Endothelial cell (in vitro differentiated cells): ENCODE measurements around the gene FAR1. TPM values are rescaled to one million over a fixed set of nuclear protein-coding genes. Genes with fewer than 3 reads are reported as not detected.

Source experiments
- DNase-seq: peaks from one replicate; pipeline ENCODE4 v3.0.0; 2021; ENCODE audit warnings: low spot score
- H3K27ac Mint-ChIP-seq: one replicate; pipeline ENCODE4 v1.8.0; 2021; ENCODE audit warnings: mixed read lengths, inconsistent platforms; ENCODE audit not compliant: unreplicated experiment
- H3K27me3 Mint-ChIP-seq: one replicate; pipeline ENCODE4 v1.8.0; 2021; ENCODE audit warnings: mild to moderate bottlenecking, moderate library complexity, mixed read lengths, inconsistent platforms; ENCODE audit not compliant: unreplicated experiment
- H3K36me3 Mint-ChIP-seq: one replicate; pipeline ENCODE4 v1.8.0; 2021; ENCODE audit warnings: mild to moderate bottlenecking, low read depth, mixed read lengths, inconsistent platforms; ENCODE audit not compliant: unreplicated experiment
- H3K4me1 Mint-ChIP-seq: one replicate; pipeline ENCODE4 v1.8.0; 2021; ENCODE audit warnings: mild to moderate bottlenecking, mixed read lengths, inconsistent platforms; ENCODE audit not compliant: unreplicated experiment
- H3K4me3 Mint-ChIP-seq: one replicate; pipeline ENCODE4 v1.8.0; 2021; ENCODE audit warnings: mild to moderate bottlenecking, mixed read lengths, inconsistent platforms; ENCODE audit not compliant: unreplicated experiment
- H3K9me3 Mint-ChIP-seq: one replicate; pipeline ENCODE4 v1.8.0; 2021; ENCODE audit warnings: mixed read lengths, inconsistent platforms; ENCODE audit not compliant: unreplicated experiment
- CTCF ChIP-seq: fragments of 200-600 bp; sonication (generic); IDR thresholded peaks from one replicate; pipeline ENCODE4 v1.5.0; 2021; ENCODE audit warnings: antibody characterized with exemption; ENCODE audit not compliant: unreplicated experiment
- total RNA-seq: library from RNA; stranded (reverse); fragmentation: NEBNext Ultra II Directional; extraction: Animal tissue kit (Norgen Biotek cat#: 25700); gene quantifications from one replicate; pipeline ENCODE4 v1.2.1, GENCODE V29; 2021; ENCODE audit not compliant: unreplicated experiment

The FAR1 gene
- total RNA-seq, 1 donor from 2014 or later = 77.8 TPM

GRCh38 chr11:13761250-13761649 lies 92.8 kb downstream of the FAR1 start:
- Mint-ChIP-seq H3K4me3 (no peak overlapping the region), H3K36me3 (no peaks in the 10 kb centered on the region), H3K4me1 (no peaks in the 10 kb centered on the region), H3K27ac (no peak overlapping the region), H3K9me3 (no peaks in the 10 kb centered on the region), H3K27me3 (peaks cover 2% of the 10 kb centered on the region)
- TF ChIP-seq CTCF = no peak
- no peak for DNase-seq

- no peak overlapping the region for H3K4me3 Mint-ChIP-seq
- no peak for DNase-seq
Measured at GRCh38 chr11:13761716-13762115, 93.2 kb downstream of the FAR1 start.

DNA sequence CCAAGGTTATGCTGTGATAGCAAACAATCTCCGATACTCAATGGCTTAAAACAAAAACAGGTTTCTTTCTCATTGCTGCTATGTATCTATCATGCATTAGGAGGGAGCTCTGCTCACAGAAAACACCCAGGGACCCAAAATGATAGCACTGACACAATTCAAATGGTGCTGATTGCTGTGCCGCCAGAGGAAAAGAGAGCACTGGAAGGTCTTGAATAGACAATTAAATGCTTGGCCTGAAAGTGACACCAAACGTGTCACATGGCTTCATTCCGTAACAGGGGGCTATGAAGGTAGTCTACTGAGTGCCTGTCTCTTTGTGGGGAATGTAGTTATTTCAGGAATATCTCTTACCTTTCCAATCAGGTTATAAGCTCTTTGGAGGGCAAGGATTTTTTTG lies 94.2 kb downstream of the FAR1 start:
- H3K27me3 Mint-ChIP-seq = peaks cover 2% of the 10 kb centered on the region
- DNase-seq = no peak
- H3K36me3 Mint-ChIP-seq = no peaks in the 10 kb centered on the region
- no peak for TF ChIP-seq CTCF
- no peaks in the 10 kb centered on the region for H3K9me3 Mint-ChIP-seq
- H3K4me1 Mint-ChIP-seq = no peaks in the 10 kb centered on the region
- H3K27ac Mint-ChIP-seq = no peak overlapping the region
- H3K4me3 Mint-ChIP-seq = no peak overlapping the region

More at GRCh38 chr11:13761716-13762115, 93.2 kb downstream of the FAR1 start:
- H3K36me3 Mint-ChIP-seq = no peaks in the 10 kb centered on the region
- H3K27me3 Mint-ChIP-seq = peaks cover 2% of the 10 kb centered on the region
- H3K9me3 Mint-ChIP-seq = no peaks in the 10 kb centered on the region
- no peak for TF ChIP-seq CTCF
- H3K27ac Mint-ChIP-seq = no peak overlapping the region
- no peaks in the 10 kb centered on the region for H3K4me1 Mint-ChIP-seq

- Mint-ChIP-seq H3K4me1 (no peaks in the 10 kb centered on the region), H3K9me3 (no peaks in the 10 kb centered on the region), H3K27ac (no peak overlapping the region), H3K27me3 (peaks cover 2% of the 10 kb centered on the region), H3K36me3 (no peaks in the 10 kb centered on the region), H3K4me3 (no peak overlapping the region)
- no peak for TF ChIP-seq CTCF
- no peak for DNase-seq
Measured at GRCh38 chr11:13763341-13763740, 94.9 kb downstream of the FAR1 start.

- no peak overlapping the region for H3K27ac Mint-ChIP-seq
- H3K4me1 Mint-ChIP-seq = no peaks in the 10 kb centered on the region
Measured at GRCh38 chr11:13765886-13766285, 97.4 kb downstream of the FAR1 start.

More at GRCh38 chr11:13765886-13766285, 97.4 kb downstream of the FAR1 start:
- TF ChIP-seq CTCF = no peak
- H3K4me3 Mint-ChIP-seq = no peak overlapping the region
- peaks cover 2% of the 10 kb centered on the region for H3K27me3 Mint-ChIP-seq
- DNase-seq = no peak
- H3K36me3 Mint-ChIP-seq = no peaks in the 10 kb centered on the region
- H3K9me3 Mint-ChIP-seq = no peaks in the 10 kb centered on the region
